Pancreas (tissue), 10 donors: ENCODE data around the gene ADAMTS14. TPM values are rescaled to one million over a fixed set of nuclear protein-coding genes. Genes with fewer than 3 reads are reported as not detected.

Experiments
- ATAC-seq, 4 donors: fragments of 200-7000 bp; cut with Tn5 transposase; one replicate each; pipeline versions ENCODE4 v1.8.0 to v1.9.1; 2020; ENCODE audit warnings: mild to moderate bottlenecking in 4 of 4, moderate library complexity in 4 of 4
- DNase-seq, 6 donors: peaks; one replicate each; pipeline ENCODE4 v3.0.0-alpha.2; 2020
- FAIRE-seq: peaks from 2 replicates; lab custom pipeline; 2012; peaks lifted over from hg19 to GRCh38; lab: Jason Lieb, UNC
- H3K27ac ChIP-seq, 4 donors: fragments of 200-600 bp; sonication (generic); 1 replicate in 3 of 4; 2 replicates in 1 of 4; pipeline versions ENCODE4 v1.5.0 to v1.8.0; 2020
- H3K27me3 ChIP-seq, 4 donors: fragments of 200-600 bp; one replicate each; pipeline ENCODE4 v1.8.0; 2021
- H3K36me3 ChIP-seq, 3 donors: fragments of 200-600 bp; sonication (generic) in 1 of 3; one replicate each; pipeline versions ENCODE4 v1.5.0 to v1.8.0; 2020 to 2021
- H3K4me1 ChIP-seq, 3 donors: fragments of 200-600 bp; one replicate each; pipeline ENCODE4 v1.8.0; 2021
- H3K4me3 ChIP-seq, 4 donors: fragments of 200-600 bp; sonication (generic) in 2 of 4; one replicate each; pipeline versions ENCODE4 v1.5.0 to v1.8.0; 2020 to 2021
- H3K9me3 ChIP-seq, 4 donors: fragments of 200-600 bp; one replicate each; pipeline ENCODE4 v1.8.0; 2021
- WGBS, 2 donors: extraction: QIAGEN DNeasy Blood & Tissue Kit; methylation state at CpG; one replicate each; pipeline ENCODE4 v1.1.7; 2013; 5-methylcytosine and 5-hydroxymethylcytosine counted together
- intact Hi-C, 3 donors: fragments of 100-400 bp; cut with DNase I; formaldehyde crosslinking; loops; one replicate each; pipeline versions ENCODE4 v1.11.1 to v1.14.2; 2022
- polyA plus RNA-seq, 2 donors: library from polyadenylated mRNA; stranded (reverse); fragments of 200-250 nt; gene quantifications; one replicate each; pipeline ENCODE4 v1.2.3, GENCODE V29; 2013
- total RNA-seq, 6 donors: library from RNA; stranded (reverse); fragmentation: NEBNext Ultra II Directional in 4 of 6; extraction: Animal tissue kit (Norgen Biotek cat#: 25700) in 4 of 6; gene quantifications; one replicate each; pipeline versions ENCODE4 v1.2.1 to v1.2.4, GENCODE V29; 2021 to 2023
- TF ChIP-seq, protein P1 (sequence below), 4 donors: fragments of 200-600 bp; sonication (generic) in 3 of 4; IDR thresholded peaks; one replicate each; pipeline versions ENCODE4 v1.5.0 to v1.8.0; 2021; ENCODE audit warnings: antibody characterized with exemption in 4 of 4
- donor health status: healthy with polysubstance abuse.
- donor health status: DM: no; HTN: no; CAD: no; lungs with moderate emphysema.
- donor health status: DM: no; HTN: no; CAD: no.
- donor health status: control.
- donor health status: control.
- donor health status: Bipolar disorder and iron deficiency.
- donor health status: DM: yes; HTN: yes; CAD: no.
- donor health status: DM: no; HTN: no; CAD: no.
- donor health status: DM: no; HTN: no; CAD: no.
- donor health status: DM: yes; HTN: yes; CAD: no.

ADAMTS14 gene
- total and polyA plus RNA-seq, 8 donors = 0.06 to 2.2 (median 0.23) TPM; not detected in 2

DNA sequence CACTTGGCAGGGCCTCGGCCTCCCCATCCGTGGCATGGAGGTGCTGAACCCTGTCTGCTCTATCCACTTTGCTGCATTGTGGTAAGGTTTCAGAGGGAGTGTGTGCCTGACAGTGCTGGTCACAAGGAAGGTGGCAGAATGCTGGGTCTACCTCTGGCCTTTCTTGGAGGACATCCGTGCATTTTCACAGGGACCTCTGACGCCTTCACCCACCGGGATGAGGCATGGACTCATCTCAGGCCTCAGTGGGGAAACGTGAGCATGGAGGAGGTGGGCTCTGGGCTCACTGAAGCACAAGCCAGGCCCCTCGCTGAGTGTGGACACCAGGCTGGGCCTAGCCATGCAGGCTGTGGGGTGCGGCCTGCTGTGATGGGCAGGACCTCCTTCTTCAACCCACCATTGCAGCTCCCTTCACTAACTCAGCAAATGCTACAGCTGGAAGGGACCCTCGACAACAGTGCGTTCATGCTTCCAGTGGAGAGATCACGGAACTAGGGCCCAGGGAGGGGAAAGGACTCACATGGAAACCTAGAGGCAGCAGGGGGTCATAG is 104.2 kb downstream of the ADAMTS14 start:
- Histone ChIP-seq H3K27me3 (no peaks in the 10 kb centered on the region), H3K4me3 (no peak overlapping the region), H3K4me1 (no peaks in the 10 kb centered on the region), H3K36me3 (no peaks in the 10 kb centered on the region), H3K27ac (no peak overlapping the region), H3K9me3 (no peaks in the 10 kb centered on the region)
- TF ChIP-seq, protein P1, sequence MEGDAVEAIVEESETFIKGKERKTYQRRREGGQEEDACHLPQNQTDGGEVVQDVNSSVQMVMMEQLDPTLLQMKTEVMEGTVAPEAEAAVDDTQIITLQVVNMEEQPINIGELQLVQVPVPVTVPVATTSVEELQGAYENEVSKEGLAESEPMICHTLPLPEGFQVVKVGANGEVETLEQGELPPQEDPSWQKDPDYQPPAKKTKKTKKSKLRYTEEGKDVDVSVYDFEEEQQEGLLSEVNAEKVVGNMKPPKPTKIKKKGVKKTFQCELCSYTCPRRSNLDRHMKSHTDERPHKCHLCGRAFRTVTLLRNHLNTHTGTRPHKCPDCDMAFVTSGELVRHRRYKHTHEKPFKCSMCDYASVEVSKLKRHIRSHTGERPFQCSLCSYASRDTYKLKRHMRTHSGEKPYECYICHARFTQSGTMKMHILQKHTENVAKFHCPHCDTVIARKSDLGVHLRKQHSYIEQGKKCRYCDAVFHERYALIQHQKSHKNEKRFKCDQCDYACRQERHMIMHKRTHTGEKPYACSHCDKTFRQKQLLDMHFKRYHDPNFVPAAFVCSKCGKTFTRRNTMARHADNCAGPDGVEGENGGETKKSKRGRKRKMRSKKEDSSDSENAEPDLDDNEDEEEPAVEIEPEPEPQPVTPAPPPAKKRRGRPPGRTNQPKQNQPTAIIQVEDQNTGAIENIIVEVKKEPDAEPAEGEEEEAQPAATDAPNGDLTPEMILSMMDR (IDR thresholded peaks at IDR 0.05) = no peak
- intact Hi-C loops = no loop called here
- ATAC-seq (no peak), FAIRE-seq (no peak), DNase-seq (no peak)
- WGBS, 2 donors = 85 to 90% methylated on average over 11 of the region's 11 CpGs

GRCh38 chr10:70777063-70777875 is 105.0 kb downstream of the ADAMTS14 start:
- no peaks in the 10 kb centered on the region for H3K27me3 ChIP-seq
- WGBS, 2 donors = 83 to 85% methylated on average over 18 of the region's 18 CpGs
- TF ChIP-seq, protein P1 (IDR thresholded peaks at IDR 0.05) = no peak
- DNase-seq (no peak), ATAC-seq (no peak), FAIRE-seq (no peak)
- H3K36me3 ChIP-seq = no peaks in the 10 kb centered on the region
- H3K9me3 ChIP-seq = no peaks in the 10 kb centered on the region
- H3K4me1 ChIP-seq = no peaks in the 10 kb centered on the region
- H3K4me3 ChIP-seq = no peak overlapping the region
- intact Hi-C loops = no loop called here
- no peak overlapping the region for H3K27ac ChIP-seq

- Histone ChIP-seq H3K27me3 (no peaks in the 10 kb centered on the region), H3K9me3 (no peaks in the 10 kb centered on the region), H3K4me3 (no peak overlapping the region), H3K36me3 (no peaks in the 10 kb centered on the region), H3K27ac (no peak overlapping the region), H3K4me1 (no peaks in the 10 kb centered on the region)
- TF ChIP-seq, protein P1 (IDR thresholded peaks at IDR 0.05) = no peak
- ATAC-seq = no peak
- no peak for FAIRE-seq
- no peak for DNase-seq
- intact Hi-C loops = no loop called here
- 64 to 67% methylated on average over 9 of the region's 9 CpGs for WGBS, 2 donors
Measured at GRCh38 chr10:70778267-70778924, 106.1 kb downstream of the ADAMTS14 start.

- no peak overlapping the region for H3K4me3 ChIP-seq
- TF ChIP-seq, protein P1 (IDR thresholded peaks at IDR 0.05) = no peak
- no peaks in the 10 kb centered on the region for H3K27me3 ChIP-seq
- intact Hi-C loops = no loop called here
- no peaks in the 10 kb centered on the region for H3K4me1 ChIP-seq
- H3K9me3 ChIP-seq = no peaks in the 10 kb centered on the region
- DNase-seq (no peak), ATAC-seq (no peak), FAIRE-seq (no peak)
- no peak overlapping the region for H3K27ac ChIP-seq
- no peaks in the 10 kb centered on the region for H3K36me3 ChIP-seq
- WGBS, 2 donors = 63% methylated on average over 2 of the region's 2 CpGs
Measured at GRCh38 chr10:70779088-70779487, 106.8 kb downstream of the ADAMTS14 start.
